ENCODE measurements around the gene BUB1B.

The BUB1B gene

GRCh38 chr15:40183636-40184463 lies 23.0 kb downstream of the BUB1B start:
- no peak for DNase-seq

GRCh38 chr15:40190591-40190990 lies 29.7 kb downstream of the BUB1B start:
- DNase-seq: peak; percentile 72

GRCh38 chr15:40192942-40193341 lies 32.1 kb downstream of the BUB1B start:
- peak; percentile 27 for DNase-seq

- DNase-seq: no peak
Observed at GRCh38 chr15:40197434-40197833, 36.6 kb downstream of the BUB1B start.

GRCh38 chr15:40198355-40199085 lies 37.7 kb downstream of the BUB1B start:
- DNase-seq: no peak

GRCh38 chr15:40204100-40204499 lies 43.2 kb downstream of the BUB1B start:
- DNase-seq: no peak

- peak; percentile 67 for DNase-seq
Observed at GRCh38 chr15:40217166-40217824, 56.4 kb downstream of the BUB1B start.

- no peak for DNase-seq
Observed at GRCh38 chr15:40219801-40220200, 58.9 kb downstream of the BUB1B start.

- no peak for DNase-seq
Observed at GRCh38 chr15:40222131-40222530, 61.3 kb downstream of the BUB1B start.

- DNase-seq: no peak
Observed at GRCh38 chr15:40226736-40227135, 65.9 kb downstream of the BUB1B start.

- DNase-seq: no peak
Observed at GRCh38 chr15:40229316-40229715, 68.4 kb downstream of the BUB1B start.

GRCh38 chr15:40229956-40230355 lies 69.1 kb downstream of the BUB1B start:
- no peak for DNase-seq

GRCh38 chr15:40232625-40233070 lies 71.8 kb downstream of the BUB1B start:
- no peak for DNase-seq

- DNase-seq: no peak
Observed at GRCh38 chr15:40233727-40234577, 73.1 kb downstream of the BUB1B start.

- DNase-seq: no peak
Observed at GRCh38 chr15:40234783-40235182, 73.9 kb downstream of the BUB1B start.

- DNase-seq: no peak
Observed at GRCh38 chr15:40235201-40235885, 74.5 kb downstream of the BUB1B start.

GRCh38 chr15:40238532-40239403 lies 77.9 kb downstream of the BUB1B start, which contains the start of gene PAK6:
PAK6 (plus strand) TSS chr15:40239063; CDS start chr15:40264786, 25,723 bp downstream.
- peak; percentile 55 for DNase-seq

- DNase-seq: no peak
Observed at GRCh38 chr15:40239404-40239692, 78.5 kb downstream of the BUB1B start.

GRCh38 chr15:40239693-40240618 lies 79.1 kb downstream of the BUB1B start:
- no peak for DNase-seq

All from EL (cell line).